Panc1 (cell line): ENCODE data around the gene CISTR. TPM values are rescaled to one million over a fixed set of nuclear protein-coding genes. Genes with fewer than 3 reads are reported as not detected.

ENCODE experiments used
- ATAC-seq: fragments of 200-7000 bp; cut with Tn5 transposase; 2 replicates; pipeline ENCODE4 v1.9.1; 2020; ENCODE audit warnings: mild to moderate bottlenecking, moderate library complexity
- BruUV-seq: library from RNA; stranded (reverse); fragments of 400-500 nt; replicated peaks from 2 replicates; lab custom pipeline; 2021; lab: Mats Ljungman, UMichigan
- CTCF ChIA-PET: fragments of 300-600 bp; sonication (Branson Sonifier 250); formaldehyde crosslinking; loops from one replicate; lab custom pipeline; 2022; ENCODE audit warnings: antibody characterized with exemption; lab: Charles Lee
- POLR2A ChIA-PET: fragments of 300-600 bp; sonication (Branson Sonifier 250); formaldehyde crosslinking; loops from one replicate; lab custom pipeline; 2022; ENCODE audit warnings: antibody characterized with exemption; lab: Charles Lee
- DNase-seq: peaks from one replicate; pipeline ENCODE4 v3.0.0-alpha.2; 2010; ENCODE audit warnings: low read depth, low spot score
- H3K27ac ChIP-seq: 2 replicates; pipeline ENCODE4 v1.5.1; 2011; ENCODE audit warnings: mild to moderate bottlenecking, low read length, inconsistent platforms
- H3K27me3 ChIP-seq: fragments of 200-500 bp; sonication (Bioruptor generic); 2 replicates; pipeline ENCODE4 v1.6.0; 2014; ENCODE audit warnings: low read length, inconsistent platforms; ENCODE audit not compliant: control insufficient read depth, insufficient read depth
- H3K36me3 ChIP-seq: fragments of 200-500 bp; sonication (Bioruptor generic); 2 replicates; pipeline ENCODE4 v1.5.1; 2014; ENCODE audit warnings: inconsistent platforms, mild to moderate bottlenecking, low read length, moderate library complexity; ENCODE audit not compliant: control insufficient read depth, insufficient read depth
- H3K4me1 ChIP-seq: 2 replicates; pipeline ENCODE4 v1.5.1; 2011; ENCODE audit warnings: inconsistent platforms, mild to moderate bottlenecking, low read length, moderate library complexity; ENCODE audit not compliant: control insufficient read depth, insufficient read depth
- H3K4me3 ChIP-seq, 2 experiments: 2 replicates each; pipeline ENCODE4 v1.5.1; 2011 to 2012; ENCODE audit warnings: low read depth in 2 of 2, low read length in 2 of 2, mild to moderate bottlenecking in 2 of 2, inconsistent platforms in 1 of 2, moderate library complexity in 1 of 2
- H3K9me3 ChIP-seq: fragments of 200-500 bp; sonication (Bioruptor generic); 2 replicates; pipeline ENCODE4 v1.5.1; 2014; ENCODE audit warnings: low read depth, mild to moderate bottlenecking, inconsistent platforms, low read length, moderate library complexity; ENCODE audit not compliant: control insufficient read depth, insufficient read depth
- CTCF ChIP-seq: fragments of 450-650 bp; IDR thresholded peaks from 2 replicates; pipeline ENCODE4 v1.5.1; 2017; ENCODE audit warnings: mild to moderate bottlenecking
- POLR2AphosphoS5 ChIP-seq: IDR thresholded peaks from 2 replicates; pipeline ENCODE4 v1.6.1; 2012; ENCODE audit warnings: mild to moderate bottlenecking, low read depth, low read length, moderate library complexity
- REST ChIP-seq, 2 experiments: IDR thresholded peaks; 2 replicates each; pipeline ENCODE4 v1.6.1; 2011 to 2012; ENCODE audit warnings: low read depth in 2 of 2, control low read depth in 1 of 2, low read length in 1 of 2, mild to moderate bottlenecking in 1 of 2, moderate library complexity in 1 of 2; ENCODE audit not compliant: insufficient read depth in 1 of 2
- SIN3A ChIP-seq: IDR thresholded peaks from 2 replicates; pipeline ENCODE4 v1.6.1; 2012; ENCODE audit warnings: low read depth, mild to moderate bottlenecking, low read length, moderate library complexity, borderline replicate concordance; ENCODE audit not compliant: insufficient read depth
- TCF7L2 ChIP-seq: IDR thresholded peaks from 2 replicates; pipeline ENCODE4 v1.6.1; 2011; ENCODE audit warnings: mild to moderate bottlenecking, low read depth, low read length, inconsistent platforms
- in situ Hi-C: cut with HindIII; loops from 2 replicates; pipeline ENCODE4 v1.10.0; 2016; ENCODE audit warnings: low sequenced_read_pairs, low pct_unique_long_range_greater_than_20kb
- intact Hi-C: fragments of 100-400 bp; cut with micrococcal nuclease; formaldehyde crosslinking; loops from one replicate; pipeline ENCODE4 v1.10.0; 2022; ENCODE audit not compliant: unreplicated experiment
- total RNA-seq: library from RNA; stranded (reverse); gene quantifications from one replicate; pipeline ENCODE4 v1.2.1, GENCODE V29; 2021; ENCODE audit not compliant: unreplicated experiment

Gene CISTR
- total RNA-seq, 1 experiment from 2014 or later, result not detected

DNA sequence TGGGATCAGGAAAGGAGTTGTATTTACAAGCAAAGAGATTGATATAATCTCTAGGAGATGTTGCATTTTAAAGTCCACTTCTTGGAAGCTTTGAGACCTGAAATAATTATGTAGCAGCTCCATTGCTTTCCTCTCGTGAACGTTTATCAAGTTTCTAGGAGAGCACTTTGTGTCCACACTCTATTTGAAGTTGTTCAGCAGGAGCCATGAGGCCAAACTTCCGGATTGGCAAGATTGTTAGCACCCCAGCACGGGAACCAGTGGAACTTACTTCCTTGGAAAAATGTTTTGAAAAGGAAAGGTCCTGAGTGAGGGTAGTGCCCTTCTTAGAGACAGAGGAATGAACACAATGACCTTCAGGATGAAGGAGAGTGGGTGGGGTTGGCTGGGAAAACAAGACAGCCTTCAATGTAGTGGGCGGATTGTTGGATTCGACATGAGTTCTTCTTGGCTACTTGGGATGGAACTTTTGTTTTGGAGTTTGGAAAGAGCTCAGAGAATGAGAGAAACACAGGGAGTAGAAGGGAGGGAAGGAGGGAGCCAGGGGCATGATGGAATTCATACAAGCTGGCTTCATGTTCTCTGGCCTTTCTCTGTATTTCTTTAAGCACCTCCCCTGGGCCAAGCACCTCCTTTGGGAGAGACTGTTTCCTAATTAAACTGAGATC is 23.8 kb upstream of the CISTR start:
- ATAC-seq, result no peak
- no peaks in the 10 kb centered on the region for H3K9me3 ChIP-seq
- no TSS peak for BruUV-seq
- POLR2A ChIA-PET, result interaction anchor here (0.6 kb wide), 1 partner anchor 14 kb away, joined by 5 read pairs; no protein-coding TSS in a partner anchor
- in situ Hi-C loops, result no loop called here
- H3K4me1 ChIP-seq, result peaks cover 49% of the 10 kb centered on the region
- H3K27ac ChIP-seq, result peak overlapping the region; percentile 91
- H3K27me3 ChIP-seq, result no peaks in the 10 kb centered on the region
- CTCF ChIA-PET, result no interaction called here
- H3K4me3 ChIP-seq, result no peak overlapping the region
- no peaks in the 10 kb centered on the region for H3K36me3 ChIP-seq
- DNase-seq, result no peak
- TF ChIP-seq CTCF (no peak), TCF7L2 (no peak), SIN3A (no peak), POLR2AphosphoS5 (no peak), REST (IDR thresholded peaks at IDR 0.05; ENCODE audit: insufficient read depth in 1 of 2, low read depth in 2 of 2, low read length in 1 of 2) (no peak)
- intact Hi-C loops, result no loop called here

DNA sequence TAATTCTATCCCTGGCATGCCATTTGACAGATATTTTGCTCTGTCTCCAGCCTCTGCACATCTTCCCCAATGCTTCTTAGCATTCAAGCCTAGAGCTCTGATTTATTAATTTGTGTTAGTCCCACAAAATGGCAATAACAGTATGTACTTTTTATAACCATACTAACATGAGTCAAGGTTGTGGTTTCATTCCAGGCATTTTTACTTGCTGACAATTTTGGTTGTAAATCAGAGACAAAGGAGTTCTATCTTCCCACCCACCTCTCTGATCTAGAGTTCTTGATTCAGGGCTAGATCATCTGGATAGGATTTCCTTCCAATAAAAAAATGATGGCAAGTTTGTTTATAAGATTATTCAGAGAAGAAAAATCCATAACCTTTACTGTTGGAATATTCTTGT is 18.5 kb upstream of the CISTR start:
- H3K4me1 ChIP-seq, result peaks cover 51% of the 10 kb centered on the region
- no peak for TF ChIP-seq SIN3A
- TF ChIP-seq REST (IDR thresholded peaks at IDR 0.05; ENCODE audit: insufficient read depth in 1 of 2, low read depth in 2 of 2, low read length in 1 of 2), result no peak
- peak; percentile 79 for TF ChIP-seq POLR2AphosphoS5
- TF ChIP-seq TCF7L2, result peak; percentile 92
- TF ChIP-seq CTCF, result no peak
- peak; percentile 91 for DNase-seq
- peak overlapping the region; percentile 98 for H3K27ac ChIP-seq
- H3K4me3 ChIP-seq, result no peak overlapping the region
- CTCF ChIA-PET, result interaction anchor here (1.0 kb wide), 1 partner anchor 13 kb away, joined by 4 read pairs; no protein-coding TSS in a partner anchor
- in situ Hi-C loops (no loop called here), intact Hi-C loops (loop anchor here (2.0 kb wide), 1 partner anchor 55 kb away; no protein-coding TSS in a partner anchor)
- peak; percentile 93 for ATAC-seq
- POLR2A ChIA-PET, result interaction anchor here (0.6 to 0.7 kb wide), 3 partner anchors 58 to 174 kb away, joined by 3 to 7 read pairs (median 3); no protein-coding TSS in a partner anchor
- H3K36me3 ChIP-seq, result no peaks in the 10 kb centered on the region
- no TSS peak for BruUV-seq
- no peaks in the 10 kb centered on the region for H3K27me3 ChIP-seq
- H3K9me3 ChIP-seq, result no peaks in the 10 kb centered on the region
